Measurements from ENCODE around the gene ATP1A2. TPM values are rescaled to one million over a fixed set of nuclear protein-coding genes. Genes with fewer than 3 reads are reported as not detected.

The ATP1A2 gene
- total and polyA plus RNA-seq, 4 donors = 1.1 to 7.9 (median 3.1) TPM

DNA sequence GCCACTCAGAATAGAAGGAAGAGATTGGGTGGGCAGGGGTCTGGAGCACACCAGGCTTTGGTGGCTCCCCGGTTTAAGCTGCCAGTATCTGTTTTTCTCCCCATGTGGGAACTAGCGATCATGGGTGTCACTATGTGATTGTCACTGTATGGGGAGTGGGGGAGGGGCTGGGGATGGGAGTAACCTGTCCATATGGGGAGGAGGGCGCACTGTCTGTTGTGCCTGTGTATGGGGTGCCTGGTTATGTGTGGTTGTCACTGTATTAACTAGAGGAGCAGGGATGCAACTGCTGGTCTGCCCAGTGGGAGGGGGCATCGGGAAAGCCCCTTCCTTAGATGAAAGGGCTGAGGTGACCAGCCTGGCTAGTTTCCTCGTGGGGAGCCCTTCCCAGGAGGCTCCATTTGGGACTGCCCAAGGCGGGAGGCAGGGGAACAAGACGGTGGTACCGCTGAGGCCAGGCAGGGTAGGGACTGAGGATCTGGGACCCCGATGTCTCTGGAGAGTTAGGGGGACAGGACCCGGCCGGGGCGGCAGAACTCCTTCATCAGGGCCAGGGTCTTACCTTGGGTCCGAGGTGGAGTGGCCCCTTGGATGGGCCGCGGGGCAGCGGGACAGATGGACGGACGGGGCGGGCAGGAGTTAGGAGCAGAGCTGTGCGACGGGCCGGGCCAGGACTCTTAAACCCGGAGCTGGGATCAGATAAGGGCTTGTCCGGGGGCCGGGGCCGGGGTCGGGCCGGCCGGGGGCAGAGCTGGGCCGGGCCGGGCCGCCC, 45.9 kb upstream of the ATP1A2 start, which contains the start of gene KCNJ10:
KCNJ10 (minus strand) TSS at position 701 of the 772 bp plus-strand sequence. CDS start 27,628 bp downstream, outside the sequence.
- no peak within 1 kb of the TSS for H3K27ac ChIP-seq (ENCODE audit: low read depth in 1 of 2, low read length in 1 of 2)
- no peak for DNase-seq
- H3K36me3 ChIP-seq (ENCODE audit: control insufficient read depth in 4 of 4, insufficient read depth in 4 of 4, low read length in 4 of 4) = no peaks in the 10 kb centered on the region
- peaks cover 0 to 8% (median 0%) of the 10 kb centered on the region in 5 donors for H3K4me1 ChIP-seq (ENCODE audit: control insufficient read depth in 5 of 5, insufficient read depth in 5 of 5, low read length in 5 of 5)
- peaks cover 0 to 19% (median 11%) of the 10 kb centered on the region in 3 donors for H3K27me3 ChIP-seq (ENCODE audit: control insufficient read depth in 3 of 3, insufficient read depth in 3 of 3, low read length in 2 of 3)
- peak; percentile 67 for ATAC-seq (ENCODE audit: insufficient read depth, low FRiP score)
- H3K9ac ChIP-seq (ENCODE audit: insufficient read depth in 1 of 2, low read length in 2 of 2) = peak within 1 kb of the TSS in 1 of 2 donors; percentile 2
- TF ChIP-seq, protein P1, sequence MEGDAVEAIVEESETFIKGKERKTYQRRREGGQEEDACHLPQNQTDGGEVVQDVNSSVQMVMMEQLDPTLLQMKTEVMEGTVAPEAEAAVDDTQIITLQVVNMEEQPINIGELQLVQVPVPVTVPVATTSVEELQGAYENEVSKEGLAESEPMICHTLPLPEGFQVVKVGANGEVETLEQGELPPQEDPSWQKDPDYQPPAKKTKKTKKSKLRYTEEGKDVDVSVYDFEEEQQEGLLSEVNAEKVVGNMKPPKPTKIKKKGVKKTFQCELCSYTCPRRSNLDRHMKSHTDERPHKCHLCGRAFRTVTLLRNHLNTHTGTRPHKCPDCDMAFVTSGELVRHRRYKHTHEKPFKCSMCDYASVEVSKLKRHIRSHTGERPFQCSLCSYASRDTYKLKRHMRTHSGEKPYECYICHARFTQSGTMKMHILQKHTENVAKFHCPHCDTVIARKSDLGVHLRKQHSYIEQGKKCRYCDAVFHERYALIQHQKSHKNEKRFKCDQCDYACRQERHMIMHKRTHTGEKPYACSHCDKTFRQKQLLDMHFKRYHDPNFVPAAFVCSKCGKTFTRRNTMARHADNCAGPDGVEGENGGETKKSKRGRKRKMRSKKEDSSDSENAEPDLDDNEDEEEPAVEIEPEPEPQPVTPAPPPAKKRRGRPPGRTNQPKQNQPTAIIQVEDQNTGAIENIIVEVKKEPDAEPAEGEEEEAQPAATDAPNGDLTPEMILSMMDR (IDR thresholded peaks at IDR 0.05; ENCODE audit: control extremely low read depth, extremely low read depth) = no peak
- H3K4me3 ChIP-seq = peak within 1 kb of the TSS; percentile 51
- WGBS, 2 donors = 12 to 14% methylated on average over 32 of the region's 32 CpGs
- H3K9me3 ChIP-seq (ENCODE audit: control insufficient read depth in 4 of 4, insufficient read depth in 3 of 4, low read length in 3 of 4) = peaks cover 0 to 2% (median 0%) of the 10 kb centered on the region in 4 donors

DNA sequence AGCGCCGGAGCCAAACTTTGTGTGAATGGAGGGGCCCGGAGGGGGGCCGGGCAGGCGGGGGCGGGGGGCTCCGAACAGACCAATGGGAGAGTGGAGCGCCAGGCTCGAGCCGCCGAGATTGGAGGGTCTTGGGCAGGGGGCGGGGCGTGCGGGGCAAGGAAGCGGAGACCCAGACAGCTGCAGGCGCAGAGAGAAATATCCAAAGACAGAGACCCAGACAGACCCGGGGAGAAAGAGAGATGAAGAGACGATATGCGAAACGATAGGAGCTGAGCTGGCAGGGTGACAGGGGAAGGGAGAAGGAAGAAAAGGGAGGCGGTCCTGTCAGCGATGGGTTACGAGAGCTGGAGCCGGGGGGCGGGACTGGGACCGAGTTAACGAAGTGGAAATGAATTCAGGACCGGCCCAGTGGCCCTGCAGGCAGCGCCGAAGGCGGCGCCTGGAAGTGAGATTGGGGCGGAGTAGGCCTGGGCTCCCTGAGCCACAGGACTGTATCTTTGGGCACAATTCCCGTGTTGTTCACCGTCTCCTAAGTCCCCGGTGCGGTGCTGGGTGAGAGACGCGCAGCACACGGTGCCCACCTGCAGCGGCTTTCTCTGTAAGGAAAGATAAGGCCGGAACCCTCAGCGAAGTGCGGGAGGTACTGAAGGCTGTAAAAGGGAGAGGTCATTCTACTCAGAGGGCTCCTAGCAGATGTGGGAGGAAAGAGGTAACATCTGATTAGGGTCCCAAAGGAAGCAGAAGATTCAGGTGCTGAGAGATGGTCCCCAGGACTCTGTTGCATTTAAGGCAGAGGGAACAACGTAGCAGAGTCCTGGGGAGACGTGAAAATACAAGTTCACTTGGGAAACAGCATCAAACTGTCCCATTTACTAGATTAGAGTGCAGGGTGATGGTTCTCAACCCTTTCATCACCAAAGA, 45.1 kb upstream of the ATP1A2 start:
- H3K9ac ChIP-seq (ENCODE audit: insufficient read depth in 1 of 2, low read length in 2 of 2) = peak overlapping the region in 1 of 2 donors; percentile 2
- TF ChIP-seq, protein P1 (IDR thresholded peaks at IDR 0.05; ENCODE audit: control extremely low read depth, extremely low read depth) = no peak
- H3K27ac ChIP-seq (ENCODE audit: low read depth in 1 of 2, low read length in 1 of 2) = no peak overlapping the region
- DNase-seq = peak; percentile 73 to 82 (median 76)
- peaks cover 0 to 8% (median 0%) of the 10 kb centered on the region in 5 donors for H3K4me1 ChIP-seq (ENCODE audit: control insufficient read depth in 5 of 5, insufficient read depth in 5 of 5, low read length in 5 of 5)
- no peaks in the 10 kb centered on the region for H3K36me3 ChIP-seq (ENCODE audit: control insufficient read depth in 4 of 4, insufficient read depth in 4 of 4, low read length in 4 of 4)
- H3K4me3 ChIP-seq = peak overlapping the region; percentile 51
- ATAC-seq (ENCODE audit: insufficient read depth, low FRiP score) = peak; percentile 78
- peaks cover 0 to 2% (median 0%) of the 10 kb centered on the region in 4 donors for H3K9me3 ChIP-seq (ENCODE audit: control insufficient read depth in 4 of 4, insufficient read depth in 3 of 4, low read length in 3 of 4)
- peaks cover 0 to 26% (median 11%) of the 10 kb centered on the region in 3 donors for H3K27me3 ChIP-seq (ENCODE audit: control insufficient read depth in 3 of 3, insufficient read depth in 3 of 3, low read length in 2 of 3)
- WGBS, 2 donors = 1 to 2% methylated on average over 39 to 46 of the region's 46 CpGs

DNA sequence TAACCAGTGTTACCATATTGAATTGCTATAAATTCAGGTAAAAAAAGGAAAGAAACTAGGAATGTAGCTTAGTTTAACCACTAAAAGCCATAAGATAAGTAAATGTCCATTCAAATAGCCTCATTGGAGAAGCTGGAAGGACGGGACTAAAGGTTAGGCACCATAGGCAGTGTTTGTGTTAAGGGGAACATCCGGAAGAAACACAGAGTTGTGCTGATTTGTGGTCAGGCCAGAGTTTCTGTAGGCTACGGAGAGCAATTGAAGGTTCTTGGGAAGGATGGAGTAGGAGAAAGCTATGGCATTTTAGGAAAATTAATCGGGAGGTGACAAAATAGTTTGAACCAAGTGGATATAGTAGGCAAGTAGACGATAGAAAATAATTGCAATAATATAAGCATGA, 44.3 kb upstream of the ATP1A2 start:
- Histone ChIP-seq H3K27ac (ENCODE audit: low read depth in 1 of 2, low read length in 1 of 2) (no peak overlapping the region), H3K9me3 (ENCODE audit: control insufficient read depth in 4 of 4, insufficient read depth in 3 of 4, low read length in 3 of 4) (peaks cover 0 to 2% (median 0%) of the 10 kb centered on the region in 4 donors), H3K4me1 (ENCODE audit: control insufficient read depth in 5 of 5, insufficient read depth in 5 of 5, low read length in 5 of 5) (peaks cover 0 to 8% (median 0%) of the 10 kb centered on the region in 5 donors), H3K4me3 (no peak overlapping the region), H3K27me3 (ENCODE audit: control insufficient read depth in 3 of 3, insufficient read depth in 3 of 3, low read length in 2 of 3) (peaks cover 0 to 30% (median 15%) of the 10 kb centered on the region in 3 donors), H3K36me3 (ENCODE audit: control insufficient read depth in 4 of 4, insufficient read depth in 4 of 4, low read length in 4 of 4) (no peaks in the 10 kb centered on the region), H3K9ac (ENCODE audit: insufficient read depth in 1 of 2, low read length in 2 of 2) (no peak overlapping the region)
- DNase-seq (no peak), ATAC-seq (ENCODE audit: insufficient read depth, low FRiP score) (no peak)
- 81 to 82% methylated on average over 5 of the region's 5 CpGs for WGBS, 2 donors
- TF ChIP-seq, protein P1 (IDR thresholded peaks at IDR 0.05; ENCODE audit: control extremely low read depth, extremely low read depth) = no peak

All from lung (tissue), 12 donors.